Measurements from ENCODE around the gene ZNF354B. TPM values are rescaled to one million over a fixed set of nuclear protein-coding genes. Genes with fewer than 3 reads are reported as not detected.
A peak's percentile ranks its signal among the peaks of the same experiment; 100 is the strongest.

Gene ZNF354B
- total RNA-seq, 4 donors from 2014 or later = 24.1 to 49.7 (median 28.3) TPM

DNA sequence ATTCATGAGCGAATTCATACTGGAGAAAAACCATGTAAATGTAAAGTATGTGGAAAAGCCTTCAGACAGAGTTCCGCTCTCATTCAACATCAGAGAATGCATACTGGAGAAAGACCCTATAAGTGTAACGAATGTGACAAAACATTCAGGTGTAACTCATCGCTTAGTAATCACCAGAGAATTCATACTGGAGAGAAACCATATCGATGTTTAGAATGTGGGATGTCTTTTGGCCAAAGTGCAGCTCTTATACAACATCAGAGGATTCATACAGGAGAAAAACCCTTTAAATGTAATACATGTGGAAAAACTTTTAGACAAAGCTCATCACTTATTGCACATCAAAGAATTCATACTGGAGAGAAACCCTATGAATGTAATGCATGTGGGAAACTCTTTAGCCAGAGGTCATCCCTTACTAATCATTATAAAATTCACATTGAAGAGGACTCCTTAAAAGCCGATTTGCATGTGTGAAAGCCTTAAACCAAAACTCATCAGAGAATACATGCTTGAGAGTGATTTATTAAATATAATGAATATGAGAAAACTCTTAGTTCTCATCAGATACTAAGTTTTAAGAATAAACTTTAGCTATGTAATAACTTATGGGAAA is 24.2 kb downstream of the ZNF354B start:
- Histone ChIP-seq H3K27me3 (no peaks in the 10 kb centered on the region), H3K4me3 (no peak overlapping the region), H3K36me3 (peaks cover 0 to 4% of the 10 kb centered on the region in 2 donors), H3K27ac (no peak overlapping the region), H3K4me1 (no peaks in the 10 kb centered on the region), H3K9me3 (peaks cover 0 to 51% of the 10 kb centered on the region in 2 donors)
- intact Hi-C loops (cut with DNase I; ENCODE audit: low total_unique reads) = no loop called here
- TF ChIP-seq, protein P1, sequence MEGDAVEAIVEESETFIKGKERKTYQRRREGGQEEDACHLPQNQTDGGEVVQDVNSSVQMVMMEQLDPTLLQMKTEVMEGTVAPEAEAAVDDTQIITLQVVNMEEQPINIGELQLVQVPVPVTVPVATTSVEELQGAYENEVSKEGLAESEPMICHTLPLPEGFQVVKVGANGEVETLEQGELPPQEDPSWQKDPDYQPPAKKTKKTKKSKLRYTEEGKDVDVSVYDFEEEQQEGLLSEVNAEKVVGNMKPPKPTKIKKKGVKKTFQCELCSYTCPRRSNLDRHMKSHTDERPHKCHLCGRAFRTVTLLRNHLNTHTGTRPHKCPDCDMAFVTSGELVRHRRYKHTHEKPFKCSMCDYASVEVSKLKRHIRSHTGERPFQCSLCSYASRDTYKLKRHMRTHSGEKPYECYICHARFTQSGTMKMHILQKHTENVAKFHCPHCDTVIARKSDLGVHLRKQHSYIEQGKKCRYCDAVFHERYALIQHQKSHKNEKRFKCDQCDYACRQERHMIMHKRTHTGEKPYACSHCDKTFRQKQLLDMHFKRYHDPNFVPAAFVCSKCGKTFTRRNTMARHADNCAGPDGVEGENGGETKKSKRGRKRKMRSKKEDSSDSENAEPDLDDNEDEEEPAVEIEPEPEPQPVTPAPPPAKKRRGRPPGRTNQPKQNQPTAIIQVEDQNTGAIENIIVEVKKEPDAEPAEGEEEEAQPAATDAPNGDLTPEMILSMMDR (IDR thresholded peaks at IDR 0.05) = no peak
- no peak for TF ChIP-seq POLR2A (IDR thresholded peaks at IDR 0.05)
- DNase-seq = no peak

DNA sequence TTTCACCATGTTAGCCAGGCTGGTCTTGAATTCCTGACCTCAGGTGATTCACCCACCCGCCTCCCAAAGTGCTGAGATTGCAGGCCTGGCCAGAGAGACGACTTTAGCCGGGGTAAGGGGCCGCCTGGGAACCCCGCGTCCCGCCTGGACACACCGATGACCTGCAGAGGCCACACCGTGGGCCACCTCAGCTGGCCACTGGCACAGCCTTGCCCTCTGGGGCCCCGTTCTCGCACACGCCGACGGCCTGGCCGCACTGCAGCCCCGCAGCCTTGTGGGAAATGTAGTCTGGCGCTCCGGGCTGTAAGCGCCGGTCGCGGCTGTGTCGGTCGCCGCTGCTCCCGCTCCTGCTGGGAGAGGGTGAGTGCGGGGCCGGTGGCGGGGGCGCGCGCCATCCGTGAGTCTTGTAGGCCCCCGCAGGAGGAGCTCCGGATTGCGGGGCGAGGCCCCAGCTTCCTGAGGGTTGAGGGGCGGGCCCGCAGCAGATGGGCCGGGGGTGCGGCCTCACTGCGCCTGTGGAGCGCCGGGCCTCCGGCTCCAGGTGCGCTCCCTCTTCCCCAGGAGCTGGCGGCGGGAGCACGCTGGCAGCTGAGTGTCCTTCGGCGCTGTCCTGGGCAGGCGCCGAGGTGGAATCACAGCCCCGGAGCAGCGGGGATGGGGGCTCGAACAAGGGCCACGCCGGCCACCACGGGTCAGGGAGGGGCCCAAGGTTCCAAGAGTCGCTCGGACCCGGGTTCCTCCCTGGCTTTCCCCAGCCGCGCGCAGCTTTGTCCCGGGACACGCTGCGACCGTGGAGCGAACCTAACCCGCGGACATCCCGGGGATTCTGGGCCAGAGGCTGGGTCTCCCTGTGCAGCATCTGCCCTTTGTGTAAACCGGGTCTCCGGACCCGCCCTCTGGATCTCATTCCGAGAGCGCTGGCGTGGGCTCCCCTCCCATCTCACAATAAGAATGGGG is 36.1 kb downstream of the ZNF354B start, which contains the start of gene ZFP2:
ZFP2 (plus strand) TSS at position 299 of the 957 bp plus-strand sequence. CDS start 35,401 bp downstream, outside the sequence.
- no peaks in the 10 kb centered on the region for H3K9me3 ChIP-seq
- no peaks in the 10 kb centered on the region for H3K36me3 ChIP-seq
- H3K4me3 ChIP-seq = peak within 1 kb of the TSS; percentile 72 to 73
- no peaks in the 10 kb centered on the region for H3K27me3 ChIP-seq
- intact Hi-C loops (cut with DNase I; ENCODE audit: low total_unique reads) = no loop called here
- TF ChIP-seq, protein P1 (IDR thresholded peaks at IDR 0.05) = no peak
- TF ChIP-seq POLR2A (IDR thresholded peaks at IDR 0.05) = peak in 1 of 2 donors; percentile 12
- H3K4me1 ChIP-seq = no peaks in the 10 kb centered on the region
- DNase-seq = peak; percentile 40 to 54
- peak within 1 kb of the TSS; percentile 80 to 83 for H3K27ac ChIP-seq

DNA sequence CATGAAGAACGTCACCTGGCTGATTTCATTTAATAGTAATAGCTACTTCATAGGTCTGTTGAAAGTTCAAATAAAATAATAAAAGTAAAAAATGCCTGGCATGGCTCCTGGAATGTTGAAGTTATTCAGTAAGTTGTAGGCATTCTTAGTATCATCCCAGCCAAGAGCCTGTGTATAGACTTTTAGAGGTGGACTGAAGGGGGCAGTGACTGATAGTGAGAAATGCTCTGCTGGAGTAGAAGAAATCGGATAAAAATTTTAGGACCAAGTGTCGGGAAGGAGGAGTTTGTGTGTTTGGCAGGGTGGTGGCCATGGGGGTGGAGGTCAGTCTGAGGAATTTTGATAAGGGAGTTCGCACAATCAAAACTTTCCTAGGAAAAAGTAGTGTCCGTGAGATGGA is 39.5 kb downstream of the ZNF354B start:
- Histone ChIP-seq H3K4me1 (no peaks in the 10 kb centered on the region), H3K27ac (no peak overlapping the region), H3K27me3 (no peaks in the 10 kb centered on the region), H3K9me3 (no peaks in the 10 kb centered on the region), H3K4me3 (no peak overlapping the region), H3K36me3 (no peaks in the 10 kb centered on the region)
- TF ChIP-seq POLR2A (IDR thresholded peaks at IDR 0.05) = no peak
- TF ChIP-seq, protein P1 (IDR thresholded peaks at IDR 0.05) = no peak
- intact Hi-C loops (cut with DNase I; ENCODE audit: low total_unique reads) = no loop called here
- DNase-seq = no peak

DNA sequence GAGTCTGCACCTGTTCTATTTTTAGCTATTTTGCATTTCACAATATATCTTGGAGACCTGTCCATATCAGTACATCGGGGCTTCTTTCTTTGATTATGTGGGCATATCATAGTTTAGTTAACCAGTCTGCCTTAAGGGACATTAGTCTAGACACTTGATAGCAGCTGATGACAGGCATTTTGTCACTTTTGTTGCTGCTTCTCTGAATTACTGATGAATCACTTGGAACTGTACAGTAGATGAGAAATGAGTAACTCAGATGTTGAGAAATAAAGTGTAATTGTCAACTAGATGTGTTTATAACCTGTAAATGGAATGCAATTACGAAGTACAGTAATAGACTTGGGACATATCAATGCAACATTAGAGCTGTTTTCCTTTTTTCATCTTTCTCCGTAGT is 43.1 kb downstream of the ZNF354B start:
- H3K27ac ChIP-seq = no peak overlapping the region
- H3K36me3 ChIP-seq = no peaks in the 10 kb centered on the region
- no peak for DNase-seq
- H3K9me3 ChIP-seq = no peaks in the 10 kb centered on the region
- no peaks in the 10 kb centered on the region for H3K4me1 ChIP-seq
- H3K27me3 ChIP-seq = no peaks in the 10 kb centered on the region
- intact Hi-C loops (cut with DNase I; ENCODE audit: low total_unique reads) = no loop called here
- no peak overlapping the region for H3K4me3 ChIP-seq
- no peak for TF ChIP-seq POLR2A (IDR thresholded peaks at IDR 0.05)
- TF ChIP-seq, protein P1 (IDR thresholded peaks at IDR 0.05) = no peak

Data from uterus (tissue), 4 donors.